Erythroblast (primary cell): Measurements from ENCODE around the gene CCDC183.

Experiments used
- GATA1 ChIP-seq: IDR thresholded peaks from 2 replicates; pipeline ENCODE4 v1.6.1; 2011; ENCODE audit warnings: low read depth, mild to moderate bottlenecking, control low read depth, low read length, moderate library complexity
- POLR2A ChIP-seq: IDR thresholded peaks from 2 replicates; pipeline ENCODE4 v1.6.1; 2011; ENCODE audit warnings: mild to moderate bottlenecking, low read length

- TF ChIP-seq POLR2A (no peak), GATA1 (no peak)
These were observed 38.8 kb upstream of the CCDC183 start for GRCh38 chr9:136757328-136757727.
